Caco-2 (cell line): ENCODE data around the gene NKAIN4. TPM values are rescaled to one million over a fixed set of nuclear protein-coding genes. Genes with fewer than 3 reads are reported as not detected.
A peak's percentile ranks its signal among the peaks of the same experiment; 100 is the strongest.

ENCODE experiments used
- Bru-seq: library from RNA; stranded (reverse); fragments of 400-500 nt; gene quantifications from one replicate; lab custom pipeline; 2021; lab: Mats Ljungman, UMichigan
- BruChase-seq, 2 experiments: library from RNA; stranded (reverse); fragments of 400-500 nt; gene quantifications; one replicate each; lab custom pipeline; 2021; lab: Mats Ljungman, UMichigan
- BruUV-seq: library from RNA; stranded (reverse); fragments of 400-500 nt; replicated peaks from 2 replicates; lab custom pipeline; 2021; lab: Mats Ljungman, UMichigan
- CTCF ChIA-PET: fragments of 300-600 bp; sonication (Branson Sonifier 250); formaldehyde crosslinking; loops from one replicate; lab custom pipeline; 2022; ENCODE audit warnings: antibody characterized with exemption; lab: Charles Lee
- POLR2A ChIA-PET: fragments of 300-600 bp; sonication (Branson Sonifier 250); formaldehyde crosslinking; loops from one replicate; lab custom pipeline; 2022; ENCODE audit warnings: antibody characterized with exemption; lab: Charles Lee
- DNase-seq, 2 experiments: peaks; one replicate each; pipeline versions ENCODE4 v3.0.0 to v3.0.0-alpha.2; 2020 to 2022
- H3K27me3 ChIP-seq: replicated peaks from 2 replicates; pipeline ENCODE4 v1.6.0; 2011; ENCODE audit warnings: low read length; ENCODE audit not compliant: control insufficient read depth, insufficient read depth
- H3K36me3 ChIP-seq: 2 replicates; pipeline ENCODE4 v1.5.1; 2011; ENCODE audit warnings: low read length; ENCODE audit not compliant: control insufficient read depth, insufficient read depth
- H3K4me1 ChIP-seq: fragments of 250-450 bp; sonication (Bioruptor Pico); 2 replicates; pipeline ENCODE4 v1.5.1; 2020; ENCODE audit warnings: mild to moderate bottlenecking
- H3K4me3 ChIP-seq: 2 replicates; pipeline ENCODE4 v1.5.1; 2011; ENCODE audit warnings: low read depth, mild to moderate bottlenecking, control low read depth, low read length
- H3K9me3 ChIP-seq: fragments of 250-450 bp; sonication (Bioruptor Pico); 2 replicates; pipeline ENCODE4 v1.5.1; 2020; ENCODE audit warnings: mild to moderate bottlenecking, moderate library complexity
- H3K27ac Mint-ChIP-seq: one replicate; pipeline ENCODE4 v1.8.0; 2022; ENCODE audit warnings: mixed read lengths; ENCODE audit not compliant: unreplicated experiment
- H3K27me3 Mint-ChIP-seq: one replicate; pipeline ENCODE4 v1.8.0; 2022; ENCODE audit warnings: mixed read lengths; ENCODE audit not compliant: insufficient read depth, unreplicated experiment
- H3K36me3 Mint-ChIP-seq: one replicate; pipeline ENCODE4 v1.8.0; 2022; ENCODE audit warnings: mild to moderate bottlenecking, mixed read lengths; ENCODE audit not compliant: insufficient read depth, unreplicated experiment
- H3K4me1 Mint-ChIP-seq: one replicate; pipeline ENCODE4 v1.8.0; 2022; ENCODE audit warnings: low read depth, mixed read lengths; ENCODE audit not compliant: unreplicated experiment
- H3K4me3 Mint-ChIP-seq: one replicate; pipeline ENCODE4 v1.8.0; 2022; ENCODE audit warnings: mild to moderate bottlenecking, moderate library complexity, mixed read lengths; ENCODE audit not compliant: unreplicated experiment
- H3K9me3 Mint-ChIP-seq: one replicate; pipeline ENCODE4 v1.8.0; 2022; ENCODE audit warnings: mixed read lengths; ENCODE audit not compliant: unreplicated experiment
- CTCF ChIP-seq, 2 experiments: fragments of 200-600 bp in 1 of 2; IDR thresholded peaks; 1 replicate in 1 of 2; 2 replicates in 1 of 2; pipeline versions ENCODE4 v1.5.1 to v1.8.0; 2011 to 2022; ENCODE audit warnings: antibody characterized with exemption in 1 of 2, control low read depth in 1 of 2, inconsistent platforms in 1 of 2, low read depth in 1 of 2, low read length in 1 of 2, mild to moderate bottlenecking in 1 of 2, moderate library complexity in 1 of 2; ENCODE audit not compliant: insufficient read depth in 1 of 2, severe bottlenecking in 1 of 2, unreplicated experiment in 1 of 2
- intact Hi-C: fragments of 100-400 bp; cut with micrococcal nuclease; formaldehyde crosslinking; loops from one replicate; pipeline ENCODE4 v1.10.0; 2022; ENCODE audit not compliant: unreplicated experiment
- long read RNA-seq: library from polyadenylated mRNA; stranded (forward); transcript quantifications from one replicate; pipeline ENCODE4 v2.0.0, GENCODE V29; 2022
- total RNA-seq: library from RNA; stranded (reverse); gene quantifications from 2 replicates; pipeline ENCODE4 v1.2.3, GENCODE V29; 2022

NKAIN4 gene
- total RNA-seq (2.1 and 2.7 TPM in 2 replicates), Bru-seq, nascent RNA (percentile 33 among the genes with signal in this experiment), BruChase-seq, experiment 1, labeled RNA remaining after a 2-hour chase (percentile 33 among the genes with signal in this experiment), BruChase-seq, experiment 2, labeled RNA remaining after a 6-hour chase (percentile 39 among the genes with signal in this experiment)
- long read RNA-seq, partial matches to known transcripts, result 2 of 4 reads
- long read RNA-seq, other reads (novel, unspliced or antisense), result 2 of 4 reads

GRCh38 chr20:63254232-63254605 is at the start of gene NKAIN4:
Gene NKAIN4, minus strand, starts transcription at chr20:63254463. Its CDS starts 13 bp downstream, at chr20:63254450.
- Histone ChIP-seq H3K27me3 (no peaks in the 10 kb centered on the region), H3K36me3 (no peaks in the 10 kb centered on the region), H3K4me3 (peak within 1 kb of the TSS; percentile 13), H3K4me1 (peaks cover 56% of the 10 kb centered on the region), H3K9me3 (no peaks in the 10 kb centered on the region)
- Mint-ChIP-seq H3K36me3 (peaks cover 9% of the 10 kb centered on the region), H3K4me3 (peak within 1 kb of the TSS; percentile 59), H3K9me3 (no peaks in the 10 kb centered on the region), H3K27me3 (no peaks in the 10 kb centered on the region), H3K4me1 (peaks cover 51% of the 10 kb centered on the region), H3K27ac (peak within 1 kb of the TSS; percentile 20)
- BruUV-seq, result no TSS peak
- TF ChIP-seq CTCF (IDR thresholded peaks at IDR 0.05; ENCODE audit: insufficient read depth in 1 of 2, low read depth in 1 of 2, low read length in 1 of 2, severe bottlenecking in 1 of 2, unreplicated experiment in 1 of 2), result no peak
- CTCF ChIA-PET, result interaction anchor here (1.0 to 3.2 kb wide), 5 partner anchors 11 to 38 kb away, joined by 4 to 23 read pairs (median 6); no protein-coding TSS in a partner anchor
- POLR2A ChIA-PET, result no interaction called here
- DNase-seq, result no peak
- intact Hi-C loops, result no loop called here

- Histone ChIP-seq H3K9me3 (peaks cover 24% of the 10 kb centered on the region), H3K27me3 (no peaks in the 10 kb centered on the region; the same call in 1 of the 2 replicates), H3K4me1 (no peaks in the 10 kb centered on the region), H3K36me3 (no peaks in the 10 kb centered on the region), H3K4me3 (no peak overlapping the region)
- H3K27me3 Mint-ChIP-seq, result peaks cover 34% of the 10 kb centered on the region
- no TSS peak for BruUV-seq
- H3K4me3 Mint-ChIP-seq, result no peak overlapping the region
- H3K36me3 Mint-ChIP-seq, result no peaks in the 10 kb centered on the region
- ChIA-PET CTCF (no interaction called here), POLR2A (no interaction called here)
- no peak for DNase-seq
- no peak overlapping the region for H3K27ac Mint-ChIP-seq
- no peaks in the 10 kb centered on the region for H3K4me1 Mint-ChIP-seq
- TF ChIP-seq CTCF (IDR thresholded peaks at IDR 0.05; ENCODE audit: insufficient read depth in 1 of 2, low read depth in 1 of 2, low read length in 1 of 2, severe bottlenecking in 1 of 2, unreplicated experiment in 1 of 2), result no peak
- peaks cover 14% of the 10 kb centered on the region for H3K9me3 Mint-ChIP-seq
- intact Hi-C loops, result loop anchor here (10.0 kb wide), 1 partner anchor 182 kb away; no protein-coding TSS in a partner anchor
These were observed 48.9 kb upstream of the NKAIN4 start for GRCh38 chr20:63303095-63303666.

- Mint-ChIP-seq H3K27ac (no peak overlapping the region), H3K9me3 (peaks cover 14% of the 10 kb centered on the region), H3K4me3 (no peak overlapping the region), H3K4me1 (no peaks in the 10 kb centered on the region), H3K36me3 (no peaks in the 10 kb centered on the region), H3K27me3 (peaks cover 34% of the 10 kb centered on the region)
- POLR2A ChIA-PET, result no interaction called here
- Histone ChIP-seq H3K27me3 (no peaks in the 10 kb centered on the region; the same call in 1 of the 2 replicates), H3K4me3 (no peak overlapping the region), H3K36me3 (no peaks in the 10 kb centered on the region), H3K4me1 (no peaks in the 10 kb centered on the region), H3K9me3 (peaks cover 24% of the 10 kb centered on the region)
- TF ChIP-seq CTCF (IDR thresholded peaks at IDR 0.05; ENCODE audit: insufficient read depth in 1 of 2, low read depth in 1 of 2, low read length in 1 of 2, severe bottlenecking in 1 of 2, unreplicated experiment in 1 of 2), result no peak
- intact Hi-C loops, result loop anchor here (10.0 kb wide), 1 partner anchor 183 kb away; no protein-coding TSS in a partner anchor
- BruUV-seq, result no TSS peak
- CTCF ChIA-PET, result interaction anchor here (0.7 kb wide), 1 partner anchor 10 kb away, joined by 3 read pairs; no protein-coding TSS in a partner anchor
- no peak for DNase-seq
These were observed 47.4 kb upstream of the NKAIN4 start for GRCh38 chr20:63301671-63302070.
